ENCODE measurements around the gene KCNH6.

KCNH6 gene

GRCh38 chr17:63525190-63525946, 2.2 kb downstream of the KCNH6 start:
- DNase-seq: no peak
- TF ChIP-seq CTCF (IDR thresholded peaks at IDR 0.05; ENCODE audit: borderline replicate concordance, extremely low read depth, low read length, poor library complexity, severe bottlenecking): no peak
- no peak for TF ChIP-seq EZH2 (IDR thresholded peaks at IDR 0.05; ENCODE audit: borderline replicate concordance, low read depth, low read length, severe bottlenecking)
- Histone ChIP-seq H2AFZ (ENCODE audit: low read depth, low read length) (no peak overlapping the region), H3K27ac (ENCODE audit: low read length) (no peak overlapping the region), H3K4me2 (ENCODE audit: insufficient read depth, low read length) (no peak overlapping the region), H3K36me3 (ENCODE audit: insufficient read depth, low read length) (no peaks in the 10 kb centered on the region), H3K9me3 (ENCODE audit: insufficient read depth, low read length, severe bottlenecking) (no peaks in the 10 kb centered on the region), H3K4me3 (ENCODE audit: low read depth in 1 of 2, low read length in 2 of 2) (no peak overlapping the region), H3K9ac (ENCODE audit: low read depth, low read length) (no peak overlapping the region), H3K4me1 (ENCODE audit: insufficient read depth, low read length) (peaks cover 8% of the 10 kb centered on the region), H3K79me2 (ENCODE audit: insufficient read depth, low read length) (no peaks in the 10 kb centered on the region), H4K20me1 (ENCODE audit: insufficient read depth, low read length) (peaks cover 17% of the 10 kb centered on the region), H3K27me3 (ENCODE audit: insufficient read depth, low read length, poor library complexity) (peaks cover 21% of the 10 kb centered on the region)
- ATAC-seq (ENCODE audit: insufficient read depth, low read depth): no peak

- no peaks in the 10 kb centered on the region for H3K9me3 ChIP-seq (ENCODE audit: insufficient read depth, low read length, severe bottlenecking)
- H3K36me3 ChIP-seq (ENCODE audit: insufficient read depth, low read length): no peaks in the 10 kb centered on the region
- H4K20me1 ChIP-seq (ENCODE audit: insufficient read depth, low read length): peaks cover 17% of the 10 kb centered on the region
- H3K27me3 ChIP-seq (ENCODE audit: insufficient read depth, low read length, poor library complexity): peaks cover 21% of the 10 kb centered on the region
- no peak overlapping the region for H3K27ac ChIP-seq (ENCODE audit: low read length)
- H3K4me1 ChIP-seq (ENCODE audit: insufficient read depth, low read length): peaks cover 8% of the 10 kb centered on the region
- no peak overlapping the region for H2AFZ ChIP-seq (ENCODE audit: low read depth, low read length)
- H3K4me2 ChIP-seq (ENCODE audit: insufficient read depth, low read length): no peak overlapping the region
- ATAC-seq (ENCODE audit: insufficient read depth, low read depth) (no peak), DNase-seq (no peak)
- no peak overlapping the region for H3K9ac ChIP-seq (ENCODE audit: low read depth, low read length)
- no peaks in the 10 kb centered on the region for H3K79me2 ChIP-seq (ENCODE audit: insufficient read depth, low read length)
- TF ChIP-seq CTCF (IDR thresholded peaks at IDR 0.05; ENCODE audit: borderline replicate concordance, extremely low read depth, low read length, poor library complexity, severe bottlenecking) (no peak), EZH2 (IDR thresholded peaks at IDR 0.05; ENCODE audit: borderline replicate concordance, low read depth, low read length, severe bottlenecking) (no peak)
- H3K4me3 ChIP-seq (ENCODE audit: low read depth in 1 of 2, low read length in 2 of 2): no peak overlapping the region
Measured at GRCh38 chr17:63526861-63527260, 3.7 kb downstream of the KCNH6 start.

- no peaks in the 10 kb centered on the region for H3K9me3 ChIP-seq (ENCODE audit: insufficient read depth, low read length, severe bottlenecking)
- H3K9ac ChIP-seq (ENCODE audit: low read depth, low read length): no peak overlapping the region
- no peak for ATAC-seq (ENCODE audit: insufficient read depth, low read depth)
- no peak for TF ChIP-seq EZH2 (IDR thresholded peaks at IDR 0.05; ENCODE audit: borderline replicate concordance, low read depth, low read length, severe bottlenecking)
- no peak for TF ChIP-seq CTCF (IDR thresholded peaks at IDR 0.05; ENCODE audit: borderline replicate concordance, extremely low read depth, low read length, poor library complexity, severe bottlenecking)
- H3K27me3 ChIP-seq (ENCODE audit: insufficient read depth, low read length, poor library complexity): peaks cover 21% of the 10 kb centered on the region
- H4K20me1 ChIP-seq (ENCODE audit: insufficient read depth, low read length): peaks cover 13% of the 10 kb centered on the region
- no peaks in the 10 kb centered on the region for H3K36me3 ChIP-seq (ENCODE audit: insufficient read depth, low read length)
- H2AFZ ChIP-seq (ENCODE audit: low read depth, low read length): no peak overlapping the region
- no peaks in the 10 kb centered on the region for H3K79me2 ChIP-seq (ENCODE audit: insufficient read depth, low read length)
- H3K27ac ChIP-seq (ENCODE audit: low read length): no peak overlapping the region
- no peak overlapping the region for H3K4me3 ChIP-seq (ENCODE audit: low read depth in 1 of 2, low read length in 2 of 2)
- peaks cover 7% of the 10 kb centered on the region for H3K4me1 ChIP-seq (ENCODE audit: insufficient read depth, low read length)
- no peak overlapping the region for H3K4me2 ChIP-seq (ENCODE audit: insufficient read depth, low read length)
- DNase-seq: no peak
Measured at GRCh38 chr17:63528183-63528582, 5.0 kb downstream of the KCNH6 start.

All from DND-41 (cell line).